Panc1 (cell line): ENCODE measurements around the gene SMAD9. TPM values are rescaled to one million over a fixed set of nuclear protein-coding genes. Genes with fewer than 3 reads are reported as not detected.

Source experiments
- ATAC-seq: fragments of 200-7000 bp; cut with Tn5 transposase; 2 replicates; pipeline ENCODE4 v1.9.1; 2020; ENCODE audit warnings: mild to moderate bottlenecking, moderate library complexity
- BruUV-seq: library from RNA; stranded (reverse); fragments of 400-500 nt; replicated peaks from 2 replicates; lab custom pipeline; 2021; lab: Mats Ljungman, UMichigan
- CTCF ChIA-PET: fragments of 300-600 bp; sonication (Branson Sonifier 250); formaldehyde crosslinking; loops from one replicate; lab custom pipeline; 2022; ENCODE audit warnings: antibody characterized with exemption; lab: Charles Lee
- POLR2A ChIA-PET: fragments of 300-600 bp; sonication (Branson Sonifier 250); formaldehyde crosslinking; loops from one replicate; lab custom pipeline; 2022; ENCODE audit warnings: antibody characterized with exemption; lab: Charles Lee
- DNase-seq: peaks from one replicate; pipeline ENCODE4 v3.0.0-alpha.2; 2010; ENCODE audit warnings: low read depth, low spot score
- H3K27ac ChIP-seq: 2 replicates; pipeline ENCODE4 v1.5.1; 2011; ENCODE audit warnings: mild to moderate bottlenecking, low read length, inconsistent platforms
- H3K27me3 ChIP-seq: fragments of 200-500 bp; sonication (Bioruptor generic); 2 replicates; pipeline ENCODE4 v1.6.0; 2014; ENCODE audit warnings: low read length, inconsistent platforms; ENCODE audit not compliant: control insufficient read depth, insufficient read depth
- H3K36me3 ChIP-seq: fragments of 200-500 bp; sonication (Bioruptor generic); 2 replicates; pipeline ENCODE4 v1.5.1; 2014; ENCODE audit warnings: inconsistent platforms, mild to moderate bottlenecking, low read length, moderate library complexity; ENCODE audit not compliant: control insufficient read depth, insufficient read depth
- H3K4me1 ChIP-seq: 2 replicates; pipeline ENCODE4 v1.5.1; 2011; ENCODE audit warnings: inconsistent platforms, mild to moderate bottlenecking, low read length, moderate library complexity; ENCODE audit not compliant: control insufficient read depth, insufficient read depth
- H3K4me3 ChIP-seq, 2 experiments: 2 replicates each; pipeline ENCODE4 v1.5.1; 2011 to 2012; ENCODE audit warnings: low read depth in 2 of 2, low read length in 2 of 2, mild to moderate bottlenecking in 2 of 2, inconsistent platforms in 1 of 2, moderate library complexity in 1 of 2
- H3K9me3 ChIP-seq: fragments of 200-500 bp; sonication (Bioruptor generic); 2 replicates; pipeline ENCODE4 v1.5.1; 2014; ENCODE audit warnings: low read depth, mild to moderate bottlenecking, inconsistent platforms, low read length, moderate library complexity; ENCODE audit not compliant: control insufficient read depth, insufficient read depth
- POLR2AphosphoS5 ChIP-seq: IDR thresholded peaks from 2 replicates; pipeline ENCODE4 v1.6.1; 2012; ENCODE audit warnings: mild to moderate bottlenecking, low read depth, low read length, moderate library complexity
- SIN3A ChIP-seq: IDR thresholded peaks from 2 replicates; pipeline ENCODE4 v1.6.1; 2012; ENCODE audit warnings: low read depth, mild to moderate bottlenecking, low read length, moderate library complexity, borderline replicate concordance; ENCODE audit not compliant: insufficient read depth
- TCF7L2 ChIP-seq: IDR thresholded peaks from 2 replicates; pipeline ENCODE4 v1.6.1; 2011; ENCODE audit warnings: mild to moderate bottlenecking, low read depth, low read length, inconsistent platforms
- in situ Hi-C: cut with HindIII; loops from 2 replicates; pipeline ENCODE4 v1.10.0; 2016; ENCODE audit warnings: low sequenced_read_pairs, low pct_unique_long_range_greater_than_20kb
- intact Hi-C: fragments of 100-400 bp; cut with micrococcal nuclease; formaldehyde crosslinking; loops from one replicate; pipeline ENCODE4 v1.10.0; 2022; ENCODE audit not compliant: unreplicated experiment
- total RNA-seq: library from RNA; stranded (reverse); gene quantifications from one replicate; pipeline ENCODE4 v1.2.1, GENCODE V29; 2021; ENCODE audit not compliant: unreplicated experiment
- TF ChIP-seq, protein P1 (sequence below), 2 experiments: IDR thresholded peaks; 2 replicates each; pipeline ENCODE4 v1.6.1; 2011 to 2012; ENCODE audit warnings: low read depth in 2 of 2, control low read depth in 1 of 2, low read length in 1 of 2, mild to moderate bottlenecking in 1 of 2, moderate library complexity in 1 of 2; ENCODE audit not compliant: insufficient read depth in 1 of 2
- TF ChIP-seq, protein P2 (sequence below): fragments of 450-650 bp; IDR thresholded peaks from 2 replicates; pipeline ENCODE4 v1.5.1; 2017; ENCODE audit warnings: mild to moderate bottlenecking

Gene SMAD9
- total RNA-seq, 1 experiment from 2014 or later, result 2.4 TPM

DNA sequence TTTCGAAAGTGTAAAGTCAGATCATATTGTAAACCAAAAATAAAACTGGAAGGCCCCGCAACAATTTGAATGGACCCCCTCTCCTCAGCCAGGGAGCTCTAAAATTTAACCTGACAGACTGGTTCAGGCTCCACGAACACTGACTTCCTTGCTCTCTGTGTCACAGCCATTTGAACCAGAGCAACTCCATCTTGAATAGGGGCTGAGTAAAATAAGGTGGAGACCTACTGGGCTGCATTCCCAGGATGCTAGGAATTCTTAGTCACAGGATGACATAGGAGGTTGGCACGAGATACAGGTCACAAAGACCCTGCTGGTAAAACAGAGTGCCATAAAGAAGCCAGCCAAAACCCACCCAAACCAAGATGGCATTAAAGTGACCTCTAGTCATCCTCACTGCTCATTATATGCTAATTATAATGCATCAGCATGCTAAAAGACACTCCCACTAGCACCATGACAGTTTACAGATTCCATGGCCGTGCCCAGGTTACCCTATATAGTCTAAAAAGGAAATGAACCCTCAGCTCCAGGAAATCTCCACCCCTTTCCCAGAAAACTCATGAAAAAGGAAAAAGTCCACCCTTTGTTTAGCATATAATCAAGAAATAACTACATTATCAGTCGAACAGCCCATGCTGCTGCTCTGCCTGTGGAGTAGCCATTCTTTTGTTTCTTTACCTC lies 57.9 kb downstream of the SMAD9 start:
- in situ Hi-C loops, result no loop called here
- intact Hi-C loops, result no loop called here
- BruUV-seq, result no TSS peak
- ChIA-PET POLR2A (no interaction called here), CTCF (no interaction called here)
- H3K4me3 ChIP-seq, result no peak overlapping the region
- DNase-seq, result no peak
- H3K9me3 ChIP-seq, result no peaks in the 10 kb centered on the region
- TF ChIP-seq TCF7L2, result no peak
- TF ChIP-seq SIN3A, result no peak
- TF ChIP-seq, protein P1, sequence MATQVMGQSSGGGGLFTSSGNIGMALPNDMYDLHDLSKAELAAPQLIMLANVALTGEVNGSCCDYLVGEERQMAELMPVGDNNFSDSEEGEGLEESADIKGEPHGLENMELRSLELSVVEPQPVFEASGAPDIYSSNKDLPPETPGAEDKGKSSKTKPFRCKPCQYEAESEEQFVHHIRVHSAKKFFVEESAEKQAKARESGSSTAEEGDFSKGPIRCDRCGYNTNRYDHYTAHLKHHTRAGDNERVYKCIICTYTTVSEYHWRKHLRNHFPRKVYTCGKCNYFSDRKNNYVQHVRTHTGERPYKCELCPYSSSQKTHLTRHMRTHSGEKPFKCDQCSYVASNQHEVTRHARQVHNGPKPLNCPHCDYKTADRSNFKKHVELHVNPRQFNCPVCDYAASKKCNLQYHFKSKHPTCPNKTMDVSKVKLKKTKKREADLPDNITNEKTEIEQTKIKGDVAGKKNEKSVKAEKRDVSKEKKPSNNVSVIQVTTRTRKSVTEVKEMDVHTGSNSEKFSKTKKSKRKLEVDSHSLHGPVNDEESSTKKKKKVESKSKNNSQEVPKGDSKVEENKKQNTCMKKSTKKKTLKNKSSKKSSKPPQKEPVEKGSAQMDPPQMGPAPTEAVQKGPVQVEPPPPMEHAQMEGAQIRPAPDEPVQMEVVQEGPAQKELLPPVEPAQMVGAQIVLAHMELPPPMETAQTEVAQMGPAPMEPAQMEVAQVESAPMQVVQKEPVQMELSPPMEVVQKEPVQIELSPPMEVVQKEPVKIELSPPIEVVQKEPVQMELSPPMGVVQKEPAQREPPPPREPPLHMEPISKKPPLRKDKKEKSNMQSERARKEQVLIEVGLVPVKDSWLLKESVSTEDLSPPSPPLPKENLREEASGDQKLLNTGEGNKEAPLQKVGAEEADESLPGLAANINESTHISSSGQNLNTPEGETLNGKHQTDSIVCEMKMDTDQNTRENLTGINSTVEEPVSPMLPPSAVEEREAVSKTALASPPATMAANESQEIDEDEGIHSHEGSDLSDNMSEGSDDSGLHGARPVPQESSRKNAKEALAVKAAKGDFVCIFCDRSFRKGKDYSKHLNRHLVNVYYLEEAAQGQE (IDR thresholded peaks at IDR 0.05; ENCODE audit: insufficient read depth in 1 of 2, low read depth in 2 of 2, low read length in 1 of 2), result no peak
- no peak for TF ChIP-seq POLR2AphosphoS5
- TF ChIP-seq, protein P2, sequence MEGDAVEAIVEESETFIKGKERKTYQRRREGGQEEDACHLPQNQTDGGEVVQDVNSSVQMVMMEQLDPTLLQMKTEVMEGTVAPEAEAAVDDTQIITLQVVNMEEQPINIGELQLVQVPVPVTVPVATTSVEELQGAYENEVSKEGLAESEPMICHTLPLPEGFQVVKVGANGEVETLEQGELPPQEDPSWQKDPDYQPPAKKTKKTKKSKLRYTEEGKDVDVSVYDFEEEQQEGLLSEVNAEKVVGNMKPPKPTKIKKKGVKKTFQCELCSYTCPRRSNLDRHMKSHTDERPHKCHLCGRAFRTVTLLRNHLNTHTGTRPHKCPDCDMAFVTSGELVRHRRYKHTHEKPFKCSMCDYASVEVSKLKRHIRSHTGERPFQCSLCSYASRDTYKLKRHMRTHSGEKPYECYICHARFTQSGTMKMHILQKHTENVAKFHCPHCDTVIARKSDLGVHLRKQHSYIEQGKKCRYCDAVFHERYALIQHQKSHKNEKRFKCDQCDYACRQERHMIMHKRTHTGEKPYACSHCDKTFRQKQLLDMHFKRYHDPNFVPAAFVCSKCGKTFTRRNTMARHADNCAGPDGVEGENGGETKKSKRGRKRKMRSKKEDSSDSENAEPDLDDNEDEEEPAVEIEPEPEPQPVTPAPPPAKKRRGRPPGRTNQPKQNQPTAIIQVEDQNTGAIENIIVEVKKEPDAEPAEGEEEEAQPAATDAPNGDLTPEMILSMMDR, result no peak
- no peaks in the 10 kb centered on the region for H3K27me3 ChIP-seq
- ATAC-seq, result no peak
- H3K36me3 ChIP-seq, result no peaks in the 10 kb centered on the region
- no peak overlapping the region for H3K27ac ChIP-seq
- H3K4me1 ChIP-seq, result no peaks in the 10 kb centered on the region

DNA sequence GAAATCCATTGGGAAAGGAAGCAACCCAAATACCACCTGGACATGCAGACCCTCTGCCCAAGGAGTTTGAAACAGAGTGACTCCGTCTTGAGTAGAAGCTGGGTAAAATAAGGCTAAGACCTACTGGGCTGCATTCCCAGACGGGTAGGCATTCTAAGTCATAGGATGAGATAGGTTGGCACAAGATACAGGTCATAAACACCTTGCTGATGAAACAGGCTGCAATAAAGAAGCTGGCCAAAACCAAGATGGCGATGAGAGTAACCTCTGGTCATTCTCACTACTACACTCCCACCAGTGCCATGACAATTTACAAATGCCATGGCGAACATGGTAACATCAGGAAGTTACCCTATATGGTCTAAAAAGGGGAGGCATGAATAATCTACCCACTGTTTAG lies 60.8 kb downstream of the SMAD9 start:
- intact Hi-C loops (loop anchor here (2.0 kb wide), 1 partner anchor 122 kb away; no protein-coding TSS in a partner anchor), in situ Hi-C loops (no loop called here)
- Histone ChIP-seq H3K4me3 (no peak overlapping the region), H3K36me3 (no peaks in the 10 kb centered on the region), H3K27me3 (no peaks in the 10 kb centered on the region), H3K4me1 (no peaks in the 10 kb centered on the region), H3K9me3 (no peaks in the 10 kb centered on the region), H3K27ac (no peak overlapping the region)
- ChIA-PET POLR2A (no interaction called here), CTCF (interaction anchor here (0.6 kb wide), 1 partner anchor 15 kb away, joined by 3 read pairs; no protein-coding TSS in a partner anchor)
- TF ChIP-seq SIN3A, result no peak
- no peak for TF ChIP-seq TCF7L2
- TF ChIP-seq, protein P2, result no peak
- TF ChIP-seq, protein P1 (IDR thresholded peaks at IDR 0.05; ENCODE audit: insufficient read depth in 1 of 2, low read depth in 2 of 2, low read length in 1 of 2), result no peak
- TF ChIP-seq POLR2AphosphoS5, result no peak
- BruUV-seq, result no TSS peak
- ATAC-seq, result no peak
- no peak for DNase-seq
